GM23338 (cell line): ENCODE data around the gene ARID1B. TPM values are rescaled to one million over a fixed set of nuclear protein-coding genes. Genes with fewer than 3 reads are reported as not detected.
A peak's percentile ranks its signal among the peaks of the same experiment; 100 is the strongest.

Source experiments
- ATAC-seq: fragments of 200-7000 bp; cut with Tn5 transposase; 3 replicates; pipeline ENCODE4 v1.9.1; 2020
- DNase-seq: peaks from one replicate; pipeline ENCODE4 v3.0.0-alpha.2; 2015; ENCODE audit warnings: low spot score
- H2AFZ ChIP-seq: fragments of 200-600 bp; sonication (generic); 2 replicates; pipeline ENCODE4 v1.8.0; 2016; ENCODE audit warnings: antibody characterized with exemption, mild to moderate bottlenecking, moderate library complexity
- H3F3A ChIP-seq: fragments of 200-600 bp; sonication (generic); replicated peaks from 2 replicates; pipeline ENCODE4 v1.8.0; 2017; ENCODE audit warnings: antibody characterized with exemption, mixed run types, low read depth
- H3K27ac ChIP-seq: fragments of 200-600 bp; sonication (generic); 2 replicates; pipeline ENCODE4 v1.6.1; 2016; ENCODE audit warnings: low read depth
- H3K27me3 ChIP-seq: fragments of 200-600 bp; sonication (generic); 2 replicates; pipeline ENCODE4 v1.8.0; 2016; ENCODE audit warnings: mild to moderate bottlenecking, mixed run types, moderate library complexity; ENCODE audit not compliant: insufficient read depth
- H3K36me3 ChIP-seq: fragments of 200-600 bp; sonication (generic); 2 replicates; pipeline ENCODE4 v1.8.0; 2016; ENCODE audit warnings: mild to moderate bottlenecking; ENCODE audit not compliant: insufficient read depth
- H3K4me1 ChIP-seq: fragments of 200-600 bp; sonication (generic); 2 replicates; pipeline ENCODE4 v1.8.0; 2016; ENCODE audit warnings: mild to moderate bottlenecking, moderate library complexity; ENCODE audit not compliant: insufficient read depth
- H3K4me2 ChIP-seq: fragments of 200-600 bp; sonication (generic); 2 replicates; pipeline ENCODE4 v1.7.1; 2017; ENCODE audit warnings: mixed run types
- H3K4me3 ChIP-seq: fragments of 200-600 bp; sonication (generic); 2 replicates; pipeline ENCODE4 v1.6.1; 2016; ENCODE audit warnings: mixed run types
- H3K79me2 ChIP-seq: fragments of 200-600 bp; sonication (generic); replicated peaks from 2 replicates; pipeline ENCODE4 v1.8.0; 2017; ENCODE audit warnings: mild to moderate bottlenecking; ENCODE audit not compliant: insufficient read depth
- H3K9me2 ChIP-seq: fragments of 200-600 bp; sonication (generic); 2 replicates; pipeline ENCODE4 v1.8.0; 2017; ENCODE audit not compliant: insufficient read depth
- H4K20me1 ChIP-seq: fragments of 200-600 bp; sonication (generic); replicated peaks from 2 replicates; pipeline ENCODE4 v1.8.0; 2017; ENCODE audit warnings: mild to moderate bottlenecking; ENCODE audit not compliant: insufficient read depth
- H3K27ac Mint-ChIP-seq: 2 replicates; pipeline ENCODE4 v1.8.0; 2020; ENCODE audit warnings: inconsistent platforms, mild to moderate bottlenecking, moderate library complexity, mixed read lengths
- H3K27me3 Mint-ChIP-seq: 3 replicates; pipeline ENCODE4 v1.8.0; 2022; ENCODE audit warnings: low read depth, mild to moderate bottlenecking, moderate library complexity, mixed read lengths, inconsistent platforms; ENCODE audit not compliant: insufficient read depth, poor library complexity
- H3K36me3 Mint-ChIP-seq: 3 replicates; pipeline ENCODE4 v1.8.0; 2021; ENCODE audit warnings: low read depth, mild to moderate bottlenecking, inconsistent platforms, moderate library complexity, mixed read lengths
- H3K4me1 Mint-ChIP-seq: 3 replicates; pipeline ENCODE4 v1.8.0; 2020; ENCODE audit warnings: mild to moderate bottlenecking, inconsistent platforms, mixed read lengths
- H3K4me3 Mint-ChIP-seq: 3 replicates; pipeline ENCODE4 v1.8.0; 2021; ENCODE audit warnings: moderate library complexity, mild to moderate bottlenecking, inconsistent platforms, mixed read lengths
- H3K9me3 Mint-ChIP-seq: 3 replicates; pipeline ENCODE4 v1.8.0; 2020; ENCODE audit warnings: moderate library complexity, mild to moderate bottlenecking, inconsistent platforms, mixed read lengths
- ETS1 ChIP-seq: IDR thresholded peaks from 2 replicates; pipeline ENCODE4 v1.6.1; 2016; ENCODE audit warnings: antibody characterized with exemption
- ZNF114 ChIP-seq: fragments of 250-450 bp; sonication (Bioruptor Pico); IDR thresholded peaks from 2 replicates; pipeline ENCODE4 v1.5.0; 2020; ENCODE audit warnings: mild to moderate bottlenecking, moderate library complexity
- ZNF462 ChIP-seq: fragments of 250-450 bp; sonication (Bioruptor Pico); IDR thresholded peaks from 2 replicates; pipeline ENCODE4 v1.5.0; 2020; ENCODE audit warnings: mild to moderate bottlenecking, moderate library complexity
- polyA plus RNA-seq: library from polyadenylated mRNA; unstranded; fragments of >200 nt; fragmentation: Nextera tagmentation; extraction: Ambion mirVana; gene quantifications from 2 replicates; pipeline ENCODE4 v1.2.1, GENCODE V29; 2016
- total RNA-seq: library from RNA; depleted of rRNA; stranded (reverse); fragments of >200 nt; shearing (Covaris generic); gene quantifications from 2 replicates; pipeline ENCODE4 v1.2.3, GENCODE V29; 2014

The ARID1B gene
- total and polyA plus RNA-seq, 2 experiments from 2014 or later: 59.3 to 72.2 TPM

DNA sequence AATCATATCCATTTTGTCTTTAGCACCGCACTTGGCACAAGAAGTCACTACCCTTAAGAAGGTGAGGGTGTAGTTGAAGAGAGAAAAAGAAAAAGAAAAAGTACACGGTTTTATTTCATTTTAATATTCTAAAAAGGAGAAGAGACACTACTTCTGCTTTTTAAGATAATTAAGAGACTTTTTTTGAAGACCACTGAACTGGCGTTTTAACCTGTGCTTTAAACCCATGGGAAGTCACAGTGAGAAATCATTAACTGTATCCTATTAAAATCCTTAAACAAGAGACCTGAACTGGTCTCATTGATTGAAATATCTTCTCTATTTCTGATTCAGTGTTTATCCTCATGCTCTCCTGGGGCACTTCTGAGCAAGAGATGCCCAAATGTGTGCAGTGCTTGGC lies 302.6 kb downstream of the ARID1B start:
- Histone ChIP-seq H3K9me2 (no peaks in the 10 kb centered on the region), H3K4me3 (no peak overlapping the region), H4K20me1 (0 out of 2 replicates have a peak, but pooled peaks cover 3% of the 10 kb centered on the region), H3K27ac (no peak overlapping the region), H2AFZ (no peak overlapping the region), H3K36me3 (no peaks in the 10 kb centered on the region), H3K79me2 (peaks cover 53% of the 10 kb centered on the region), H3K4me1 (peaks cover 41% of the 10 kb centered on the region), H3F3A (no peaks in the 10 kb centered on the region), H3K4me2 (no peak overlapping the region), H3K27me3 (no peaks in the 10 kb centered on the region)
- Mint-ChIP-seq H3K9me3 (no peaks in the 10 kb centered on the region), H3K27me3 (peaks cover 6% of the 10 kb centered on the region), H3K36me3 (no peaks in the 10 kb centered on the region), H3K4me3 (no peak overlapping the region), H3K27ac (no peak overlapping the region), H3K4me1 (peaks cover 62% of the 10 kb centered on the region)
- no peak for TF ChIP-seq ZNF114 (CRISPR knock-in tag)
- TF ChIP-seq ZNF462 (CRISPR knock-in tag): no peak
- no peak for TF ChIP-seq ETS1
- no peak for ATAC-seq
- no peak for DNase-seq

DNA sequence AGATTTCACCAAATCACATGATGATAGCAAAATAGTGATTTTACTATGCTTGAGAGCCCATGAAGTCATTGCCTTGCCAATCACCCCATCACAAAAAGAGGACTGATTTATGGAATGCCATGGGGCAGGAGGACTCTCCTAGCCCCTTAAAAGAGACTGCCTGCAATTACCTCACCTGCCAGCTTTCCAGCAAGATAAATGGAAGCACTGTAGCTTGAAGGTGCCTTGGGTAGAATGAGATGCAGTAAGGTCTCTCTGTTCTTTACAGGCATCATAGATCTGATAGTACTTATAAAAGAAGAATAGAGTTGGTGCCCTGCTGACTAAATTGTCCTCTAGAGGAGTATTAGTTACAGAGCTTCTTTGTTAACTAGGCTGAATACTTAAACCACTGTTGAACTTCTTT lies 303.8 kb downstream of the ARID1B start:
- H3K4me1 ChIP-seq: peaks cover 41% of the 10 kb centered on the region
- H2AFZ ChIP-seq: no peak overlapping the region
- Mint-ChIP-seq H3K9me3 (no peaks in the 10 kb centered on the region), H3K27me3 (peaks cover 7% of the 10 kb centered on the region), H3K4me1 (peaks cover 55% of the 10 kb centered on the region), H3K4me3 (no peak overlapping the region), H3K36me3 (peaks cover 5% of the 10 kb centered on the region; the same call in 2 of the 3 replicates), H3K27ac (no peak overlapping the region)
- ATAC-seq: peak; percentile 64
- no peaks in the 10 kb centered on the region for H3K9me2 ChIP-seq
- no peak overlapping the region for H3K4me2 ChIP-seq
- 0 out of 2 replicates have a peak, but pooled peaks cover 3% of the 10 kb centered on the region for H4K20me1 ChIP-seq
- no peaks in the 10 kb centered on the region for H3F3A ChIP-seq
- no peaks in the 10 kb centered on the region for H3K27me3 ChIP-seq
- H3K36me3 ChIP-seq: no peaks in the 10 kb centered on the region
- DNase-seq: peak; percentile 27
- no peak overlapping the region for H3K4me3 ChIP-seq
- H3K79me2 ChIP-seq: peaks cover 41% of the 10 kb centered on the region
- H3K27ac ChIP-seq: no peak overlapping the region
- TF ChIP-seq ZNF462 (CRISPR knock-in tag): no peak
